GM23338 (cell line): ENCODE data around the gene CACNA1D.

Experiments used
- CTCF ChIP-seq, 2 experiments: fragments of 200-600 bp in 1 of 2; sonication (generic) in 1 of 2; conservative IDR thresholded peaks; 2 replicates each; pipeline versions ENCODE4 v1.5.1 to v1.6.1; 2016 to 2017; ENCODE audit warnings: antibody characterized with exemption in 2 of 2, low read depth in 2 of 2, mild to moderate bottlenecking in 2 of 2, moderate library complexity in 1 of 2
- ETS1 ChIP-seq: IDR thresholded peaks from 2 replicates; pipeline ENCODE4 v1.6.1; 2016; ENCODE audit warnings: antibody characterized with exemption
- EZH2 ChIP-seq: fragments of 200-600 bp; sonication (generic); IDR thresholded peaks from one replicate; pipeline ENCODE4 v1.8.0; 2017; ENCODE audit warnings: antibody characterized with exemption, mild to moderate bottlenecking, low read depth; ENCODE audit not compliant: unreplicated experiment
- EZH2phosphoT487 ChIP-seq: fragments of 200-600 bp; sonication (generic); IDR thresholded peaks from one replicate; pipeline ENCODE4 v1.8.1; 2018; ENCODE audit warnings: antibody characterized with exemption; ENCODE audit not compliant: unreplicated experiment
- JUNB ChIP-seq: IDR thresholded peaks from one replicate; pipeline ENCODE4 v1.6.1; 2016; ENCODE audit warnings: antibody characterized with exemption; ENCODE audit not compliant: unreplicated experiment
- POLR2AphosphoS5 ChIP-seq: IDR thresholded peaks from 2 replicates; pipeline ENCODE4 v1.6.1; 2016; ENCODE audit warnings: antibody characterized with exemption, low read depth
- STAT1 ChIP-seq: IDR thresholded peaks from one replicate; pipeline ENCODE4 v1.6.1; 2016; ENCODE audit warnings: antibody characterized with exemption; ENCODE audit not compliant: unreplicated experiment
- ZNF114 ChIP-seq: fragments of 250-450 bp; sonication (Bioruptor Pico); IDR thresholded peaks from 2 replicates; pipeline ENCODE4 v1.5.0; 2020; ENCODE audit warnings: mild to moderate bottlenecking, moderate library complexity
- TF ChIP-seq, protein P1 (sequence below): IDR thresholded peaks from one replicate; pipeline ENCODE4 v1.6.1; 2018; ENCODE audit warnings: antibody characterized with exemption; ENCODE audit not compliant: unreplicated experiment

GRCh38 chr3:53729159-53729558, 234.7 kb downstream of the CACNA1D start:
- TF ChIP-seq CTCF (conservative IDR thresholded peaks at IDR 0.05; ENCODE audit: low read depth in 2 of 2) (no peak), ETS1 (no peak), STAT1 (no peak), EZH2 (no peak), POLR2AphosphoS5 (no peak), JUNB (no peak), ZNF114 (no peak), EZH2phosphoT487 (no peak)
- TF ChIP-seq, protein P1, sequence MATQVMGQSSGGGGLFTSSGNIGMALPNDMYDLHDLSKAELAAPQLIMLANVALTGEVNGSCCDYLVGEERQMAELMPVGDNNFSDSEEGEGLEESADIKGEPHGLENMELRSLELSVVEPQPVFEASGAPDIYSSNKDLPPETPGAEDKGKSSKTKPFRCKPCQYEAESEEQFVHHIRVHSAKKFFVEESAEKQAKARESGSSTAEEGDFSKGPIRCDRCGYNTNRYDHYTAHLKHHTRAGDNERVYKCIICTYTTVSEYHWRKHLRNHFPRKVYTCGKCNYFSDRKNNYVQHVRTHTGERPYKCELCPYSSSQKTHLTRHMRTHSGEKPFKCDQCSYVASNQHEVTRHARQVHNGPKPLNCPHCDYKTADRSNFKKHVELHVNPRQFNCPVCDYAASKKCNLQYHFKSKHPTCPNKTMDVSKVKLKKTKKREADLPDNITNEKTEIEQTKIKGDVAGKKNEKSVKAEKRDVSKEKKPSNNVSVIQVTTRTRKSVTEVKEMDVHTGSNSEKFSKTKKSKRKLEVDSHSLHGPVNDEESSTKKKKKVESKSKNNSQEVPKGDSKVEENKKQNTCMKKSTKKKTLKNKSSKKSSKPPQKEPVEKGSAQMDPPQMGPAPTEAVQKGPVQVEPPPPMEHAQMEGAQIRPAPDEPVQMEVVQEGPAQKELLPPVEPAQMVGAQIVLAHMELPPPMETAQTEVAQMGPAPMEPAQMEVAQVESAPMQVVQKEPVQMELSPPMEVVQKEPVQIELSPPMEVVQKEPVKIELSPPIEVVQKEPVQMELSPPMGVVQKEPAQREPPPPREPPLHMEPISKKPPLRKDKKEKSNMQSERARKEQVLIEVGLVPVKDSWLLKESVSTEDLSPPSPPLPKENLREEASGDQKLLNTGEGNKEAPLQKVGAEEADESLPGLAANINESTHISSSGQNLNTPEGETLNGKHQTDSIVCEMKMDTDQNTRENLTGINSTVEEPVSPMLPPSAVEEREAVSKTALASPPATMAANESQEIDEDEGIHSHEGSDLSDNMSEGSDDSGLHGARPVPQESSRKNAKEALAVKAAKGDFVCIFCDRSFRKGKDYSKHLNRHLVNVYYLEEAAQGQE = no peak
